ENCODE data around the gene RTN3.
"Not testable (repeated sequence)": the region's sequence is repeated elsewhere in the genome, so short reads cannot be mapped to it uniquely, and the experiment has no call there.

RTN3 gene

GRCh38 chr11:63769042-63769713 is 87.9 kb downstream of the RTN3 start:
- peak overlapping the region; percentile 57 for H3K4me2 ChIP-seq (ENCODE audit: low read length)
- no peaks in the 10 kb centered on the region for H3K27me3 ChIP-seq (ENCODE audit: control insufficient read depth, insufficient read depth, low read length)
- peak overlapping the region; percentile 85 for H2AFZ ChIP-seq
- no peaks in the 10 kb centered on the region for H3K4me1 ChIP-seq
- no peaks in the 10 kb centered on the region for H3K9me3 ChIP-seq (ENCODE audit: control insufficient read depth, low read length)
- no peak overlapping the region for H3K9ac ChIP-seq
- no peak for TF ChIP-seq CTCF (IDR thresholded peaks at IDR 0.05)
- no peak overlapping the region for H3K27ac ChIP-seq
- no peaks in the 10 kb centered on the region for H3K79me2 ChIP-seq
- H3K4me3 ChIP-seq (ENCODE audit: low read depth, low read length): peak overlapping the region; percentile 5
- no peaks in the 10 kb centered on the region for H3K36me3 ChIP-seq (ENCODE audit: control insufficient read depth, insufficient read depth, low read length)

- Histone ChIP-seq H3K27me3 (ENCODE audit: control insufficient read depth, insufficient read depth, low read length) (no peaks in the 10 kb centered on the region), H3K9me3 (ENCODE audit: control insufficient read depth, low read length) (no peaks in the 10 kb centered on the region), H3K79me2 (no peaks in the 10 kb centered on the region), H3K27ac (no peak overlapping the region), H3K9ac (no peak overlapping the region), H2AFZ (peak overlapping the region; percentile 85), H3K36me3 (ENCODE audit: control insufficient read depth, insufficient read depth, low read length) (no peaks in the 10 kb centered on the region), H3K4me2 (ENCODE audit: low read length) (peak overlapping the region; percentile 57), H3K4me3 (ENCODE audit: low read depth, low read length) (no peak overlapping the region), H3K4me1 (no peaks in the 10 kb centered on the region)
- no peak for TF ChIP-seq CTCF (IDR thresholded peaks at IDR 0.05)
Observed at GRCh38 chr11:63769714-63770455, 88.6 kb downstream of the RTN3 start.

- no peak overlapping the region for H3K4me2 ChIP-seq (ENCODE audit: low read length)
- no peak overlapping the region for H3K4me3 ChIP-seq (ENCODE audit: low read depth, low read length)
- TF ChIP-seq CTCF (IDR thresholded peaks at IDR 0.05): no peak
- no peak overlapping the region for H3K9ac ChIP-seq
- no peaks in the 10 kb centered on the region for H3K9me3 ChIP-seq (ENCODE audit: control insufficient read depth, low read length)
- no peak overlapping the region for H2AFZ ChIP-seq
- no peaks in the 10 kb centered on the region for H3K79me2 ChIP-seq
- no peaks in the 10 kb centered on the region for H3K4me1 ChIP-seq
- no peaks in the 10 kb centered on the region for H3K27me3 ChIP-seq (ENCODE audit: control insufficient read depth, insufficient read depth, low read length)
- no peaks in the 10 kb centered on the region for H3K36me3 ChIP-seq (ENCODE audit: control insufficient read depth, insufficient read depth, low read length)
- H3K27ac ChIP-seq: no peak overlapping the region
Observed at GRCh38 chr11:63770763-63771162, 89.5 kb downstream of the RTN3 start.

- not testable (repeated sequence) for H3K27me3 ChIP-seq (ENCODE audit: control insufficient read depth, insufficient read depth, low read length); H3K4me2 ChIP-seq (ENCODE audit: low read length); H3K79me2 ChIP-seq; H3K4me3 ChIP-seq (ENCODE audit: low read depth, low read length); H3K27ac ChIP-seq; H2AFZ ChIP-seq; H3K4me1 ChIP-seq; H3K9me3 ChIP-seq (ENCODE audit: control insufficient read depth, low read length); H3K9ac ChIP-seq; H3K36me3 ChIP-seq (ENCODE audit: control insufficient read depth, insufficient read depth, low read length)
Observed at GRCh38 chr11:63771741-63772318, 90.5 kb downstream of the RTN3 start.

GRCh38 chr11:63775191-63775590 is 93.9 kb downstream of the RTN3 start:
- no peak overlapping the region for H2AFZ ChIP-seq
- TF ChIP-seq CTCF (IDR thresholded peaks at IDR 0.05): no peak
- no peak overlapping the region for H3K9ac ChIP-seq

More at GRCh38 chr11:63775191-63775590, 93.9 kb downstream of the RTN3 start:
- no peaks in the 10 kb centered on the region for H3K9me3 ChIP-seq (ENCODE audit: control insufficient read depth, low read length)
- no peaks in the 10 kb centered on the region for H3K36me3 ChIP-seq (ENCODE audit: control insufficient read depth, insufficient read depth, low read length)
- H3K4me1 ChIP-seq: no peaks in the 10 kb centered on the region
- no peak overlapping the region for H3K4me3 ChIP-seq (ENCODE audit: low read depth, low read length)
- H3K4me2 ChIP-seq (ENCODE audit: low read length): no peak overlapping the region
- no peak overlapping the region for H3K27ac ChIP-seq
- H3K79me2 ChIP-seq: no peaks in the 10 kb centered on the region
- no peaks in the 10 kb centered on the region for H3K27me3 ChIP-seq (ENCODE audit: control insufficient read depth, insufficient read depth, low read length)

Data from parathyroid adenoma (tissue), 2 donors.